Activated T-cell treated with anti-CD3 and anti-CD28 coated beads for 1 hour (primary cell): ENCODE measurements around the gene SMPX.

Source experiments
- DNase-seq: peaks from one replicate; pipeline ENCODE4 v3.0.0-alpha.2; 2020; ENCODE audit warnings: low read depth

The SMPX gene

GRCh38 chrX:21744060-21744459, 13.9 kb downstream of the SMPX start:
- no peak for DNase-seq

GRCh38 chrX:21741869-21742701, 15.8 kb downstream of the SMPX start:
- DNase-seq: no peak

- DNase-seq: no peak
These were observed 16.6 kb downstream of the SMPX start for GRCh38 chrX:21741364-21741763.

GRCh38 chrX:21740329-21741274, 17.3 kb downstream of the SMPX start:
- DNase-seq: no peak

- DNase-seq: no peak
These were observed 19.0 kb downstream of the SMPX start for GRCh38 chrX:21738950-21739287.

GRCh38 chrX:21738210-21738949, 19.5 kb downstream of the SMPX start:
- no peak for DNase-seq

- no peak for DNase-seq
These were observed 22.2 kb downstream of the SMPX start for GRCh38 chrX:21735768-21736127.

GRCh38 chrX:21735038-21735767, 22.7 kb downstream of the SMPX start:
- no peak for DNase-seq

GRCh38 chrX:21734175-21734574, 23.7 kb downstream of the SMPX start:
- no peak for DNase-seq

GRCh38 chrX:21733705-21734104, 24.2 kb downstream of the SMPX start:
- DNase-seq: no peak

GRCh38 chrX:21730026-21730425, 27.9 kb downstream of the SMPX start:
- DNase-seq: no peak

GRCh38 chrX:21728276-21728968, 29.5 kb downstream of the SMPX start:
- DNase-seq: no peak

- no peak for DNase-seq
These were observed 32.0 kb downstream of the SMPX start for GRCh38 chrX:21725916-21726315.

- DNase-seq: no peak
These were observed 32.4 kb downstream of the SMPX start for GRCh38 chrX:21725496-21725895.

- DNase-seq: no peak
These were observed 34.1 kb downstream of the SMPX start for GRCh38 chrX:21723814-21724213.

GRCh38 chrX:21723084-21723483, 34.8 kb downstream of the SMPX start:
- no peak for DNase-seq

- no peak for DNase-seq
These were observed 36.7 kb downstream of the SMPX start for GRCh38 chrX:21721195-21721594.

- no peak for DNase-seq
These were observed 39.3 kb downstream of the SMPX start for GRCh38 chrX:21718575-21718974.

GRCh38 chrX:21717802-21718201, 40.1 kb downstream of the SMPX start:
- DNase-seq: no peak

GRCh38 chrX:21715825-21716224, 42.1 kb downstream of the SMPX start:
- no peak for DNase-seq

GRCh38 chrX:21715337-21715736, 42.6 kb downstream of the SMPX start:
- no peak for DNase-seq
